HG03196 (cell line): ENCODE results near the gene VPS26A.

ENCODE experiments used
- ATAC-seq: cut with Tn5 transposase; IDR thresholded peaks from one replicate; pipeline ENCODE4 v1.9.1; 2021; ENCODE audit not compliant: unreplicated experiment

VPS26A gene

DNA sequence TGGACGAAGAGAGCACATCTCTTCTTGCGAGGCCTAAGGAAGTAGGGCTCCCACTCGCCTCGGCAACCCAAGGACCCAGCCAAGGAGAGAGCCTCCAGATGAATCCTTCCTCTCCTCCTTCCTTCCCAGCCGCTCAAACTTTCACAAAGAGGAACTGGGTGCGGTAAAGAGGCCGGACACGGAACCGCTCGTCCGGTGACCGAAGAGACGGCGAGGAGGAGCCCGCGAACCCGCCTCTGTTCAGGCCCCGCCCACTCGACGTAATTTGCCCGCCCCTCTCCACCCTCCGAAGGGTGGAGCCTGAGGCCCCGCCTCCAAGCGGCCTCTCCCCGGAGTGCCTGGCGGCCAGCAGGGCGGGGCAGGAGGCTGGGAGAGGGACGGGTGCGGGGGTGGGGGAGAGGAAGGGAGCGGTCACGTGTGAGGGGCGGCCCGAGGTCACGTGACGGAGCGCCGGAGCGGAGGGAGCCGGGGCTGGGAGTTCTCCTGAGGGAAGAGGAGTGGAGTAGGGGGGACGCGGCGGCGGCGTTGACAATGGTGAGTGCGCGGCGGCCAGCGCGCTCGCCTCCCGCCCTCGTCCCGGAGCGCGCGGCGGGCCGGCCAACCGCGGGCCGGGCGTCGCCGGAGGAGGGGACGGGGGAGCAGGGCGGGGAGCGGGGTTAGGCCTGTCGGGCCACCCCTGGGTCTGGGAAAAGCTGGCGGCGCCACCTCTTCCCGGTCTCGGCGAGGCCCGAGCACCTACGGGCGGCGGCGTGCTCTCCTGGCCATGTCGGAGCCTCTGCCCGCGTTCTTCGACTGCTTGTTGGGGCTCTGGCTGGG is at the start of gene VPS26A:
Gene VPS26A (plus strand): TSS at position 432 of the 816 bp plus-strand sequence. CDS start 100 bp downstream, at position 532.
- ATAC-seq, result peak; percentile 81

DNA sequence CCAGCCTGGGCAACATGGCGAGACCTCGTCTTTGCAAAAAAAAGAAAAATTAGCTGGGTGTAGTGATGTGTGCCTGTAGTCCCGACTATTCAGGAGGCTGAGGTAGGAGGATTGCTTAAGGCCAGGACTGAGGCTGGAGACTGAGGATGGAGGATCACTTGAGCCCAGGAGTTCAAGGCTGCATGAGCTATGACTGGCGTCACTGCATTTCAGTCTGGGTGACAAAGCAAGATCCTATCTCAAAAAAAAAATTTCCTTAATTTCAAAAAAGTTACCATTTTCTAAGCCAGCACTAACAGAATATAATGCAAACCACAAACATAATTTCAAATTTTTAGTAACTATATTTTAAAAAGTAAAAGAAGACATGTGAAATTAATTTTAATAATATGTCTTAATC is 49.4 kb upstream of the VPS26A start:
- no peak for ATAC-seq

DNA sequence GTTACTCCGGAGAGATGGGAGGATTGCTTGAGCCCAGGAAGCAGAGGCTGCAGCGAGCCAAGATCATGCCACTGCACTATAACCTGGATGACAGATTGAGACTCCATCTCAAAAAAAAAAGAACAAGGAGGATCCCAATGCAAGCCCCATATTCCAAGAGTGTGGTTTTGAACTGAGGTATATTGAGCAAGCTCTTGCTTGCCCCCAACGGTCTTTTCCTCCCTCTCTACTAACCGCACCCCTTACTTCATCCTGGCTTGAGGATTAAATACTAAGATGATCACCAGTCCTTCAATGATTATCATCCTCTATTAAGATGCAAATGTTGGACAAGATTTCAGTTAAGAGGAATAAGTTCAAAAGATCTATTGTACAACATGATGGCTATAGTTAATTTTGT is 48.5 kb upstream of the VPS26A start:
- ATAC-seq, result no peak

DNA sequence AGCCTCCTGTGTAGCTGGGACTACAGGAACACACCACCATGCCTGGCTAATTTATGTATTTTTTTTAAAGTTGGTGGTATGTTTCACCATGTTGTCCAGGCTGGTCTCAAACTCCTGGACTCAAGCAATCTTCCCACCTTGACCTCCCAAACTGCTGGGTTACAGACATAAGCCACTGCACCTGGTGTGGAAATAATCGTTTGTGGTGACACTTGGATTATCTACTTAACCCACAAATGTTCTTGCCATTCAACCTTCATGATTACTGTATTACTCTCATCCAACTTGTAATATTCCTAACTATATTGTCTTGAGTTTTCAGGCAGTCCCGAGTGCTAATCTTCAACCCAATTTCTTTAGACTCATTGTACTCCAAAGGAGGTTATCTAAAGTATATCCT is 45.7 kb upstream of the VPS26A start:
- no peak for ATAC-seq

DNA sequence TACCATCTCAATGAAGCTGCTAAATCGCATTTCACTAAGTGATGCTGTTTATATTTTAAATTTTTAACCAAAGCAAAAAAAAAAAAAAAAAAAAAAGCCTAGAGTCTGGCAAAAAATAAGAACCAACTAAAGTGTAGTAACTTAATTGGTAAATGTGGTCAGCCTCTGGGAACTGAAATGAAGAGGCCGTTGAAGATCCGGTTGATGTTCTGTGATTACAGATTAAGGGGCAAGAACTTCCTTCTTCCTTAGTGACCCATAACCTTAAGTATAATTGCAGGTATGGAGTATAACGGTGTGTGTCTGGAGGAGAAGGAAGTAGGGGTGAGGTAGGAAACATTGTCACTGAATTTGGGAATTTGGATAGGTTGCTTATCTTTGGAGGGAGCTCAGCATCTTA is 43.8 kb upstream of the VPS26A start:
- no peak for ATAC-seq

DNA sequence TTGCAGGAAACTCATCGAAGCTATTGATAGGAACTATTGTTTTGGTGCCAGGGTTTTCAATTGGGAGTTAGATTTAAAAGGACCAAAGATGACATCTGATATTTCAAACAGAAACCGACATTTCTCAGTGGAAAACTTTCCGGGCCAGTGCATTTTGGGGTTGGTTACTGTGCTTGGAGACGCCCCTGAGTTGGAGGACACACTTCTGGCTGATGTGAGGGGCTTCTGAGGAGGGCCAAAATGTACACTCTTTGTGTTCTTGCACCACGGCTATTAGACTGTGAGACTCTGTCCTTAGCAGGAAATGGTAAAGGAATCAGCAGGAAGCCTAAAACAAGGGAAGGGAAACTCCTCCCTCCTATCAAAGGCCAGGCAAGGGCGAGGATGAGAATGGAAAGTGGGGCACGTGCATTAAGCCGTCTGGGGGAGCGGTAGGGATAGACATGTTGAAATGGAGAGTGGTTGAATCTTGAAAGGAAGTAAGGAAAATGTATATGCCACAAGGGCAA is 37.9 kb upstream of the VPS26A start:
- no peak for ATAC-seq

DNA sequence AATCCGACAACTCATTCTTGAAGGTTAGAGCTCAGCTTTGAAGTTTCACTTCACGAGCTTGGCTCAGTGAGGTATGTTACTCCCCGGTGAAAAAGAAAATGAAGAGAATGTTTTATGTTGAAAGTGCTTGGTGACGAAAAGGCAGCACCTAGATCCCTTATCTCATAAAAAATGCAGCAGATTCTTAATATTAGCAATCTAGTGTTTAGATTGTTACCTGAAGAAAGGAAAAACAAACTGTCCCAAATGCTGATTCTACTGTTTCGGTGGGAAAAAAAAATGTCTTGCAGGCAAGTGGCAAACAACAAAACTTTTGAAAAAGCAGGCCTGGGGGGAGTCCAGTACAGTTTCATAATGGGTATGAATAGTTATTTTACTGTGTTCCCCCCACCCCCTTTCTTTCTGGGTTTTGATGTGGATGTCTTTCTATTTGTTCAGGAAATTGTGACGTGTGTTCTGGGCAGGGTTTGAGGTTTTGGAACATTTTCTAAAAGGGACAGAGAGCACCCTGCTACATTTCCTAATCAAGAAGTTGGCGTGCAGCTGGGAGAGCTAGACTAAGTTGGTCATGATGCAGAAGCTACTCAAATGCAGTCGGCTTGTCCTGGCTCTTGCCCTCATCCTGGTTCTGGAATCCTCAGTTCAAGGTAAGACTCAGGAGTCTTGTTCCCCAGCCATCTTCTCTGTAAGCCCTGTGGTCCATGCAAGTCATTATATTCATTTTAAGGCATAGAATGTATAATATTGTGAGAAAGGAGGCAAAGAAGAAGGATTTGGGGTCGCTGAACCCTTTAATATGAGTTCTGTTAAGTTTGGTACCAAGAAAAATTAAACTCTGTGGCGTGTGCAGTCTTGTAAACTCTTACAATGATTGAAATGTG is 36.1 kb upstream of the VPS26A start, which contains the start of gene SRGN:
Gene SRGN (plus strand): TSS at position 514 of the 881 bp plus-strand sequence. CDS start 55 bp downstream, at position 569.
- ATAC-seq, result peak; percentile 55

DNA sequence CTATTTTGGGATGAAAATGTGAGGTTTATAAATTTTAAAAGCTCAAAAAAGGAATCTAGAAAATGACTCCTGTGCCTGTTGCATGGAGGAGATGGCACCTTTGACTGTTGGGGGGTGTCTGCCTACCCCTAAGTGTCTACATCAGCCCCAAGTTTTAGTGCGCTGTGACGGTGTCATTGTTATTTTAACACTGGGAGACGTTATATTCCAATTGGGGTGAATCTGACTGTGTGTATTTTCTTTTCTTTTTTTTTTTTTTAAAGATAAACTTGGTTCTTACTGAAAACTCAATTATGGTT is 35.6 kb upstream of the VPS26A start:
- ATAC-seq, result no peak

DNA sequence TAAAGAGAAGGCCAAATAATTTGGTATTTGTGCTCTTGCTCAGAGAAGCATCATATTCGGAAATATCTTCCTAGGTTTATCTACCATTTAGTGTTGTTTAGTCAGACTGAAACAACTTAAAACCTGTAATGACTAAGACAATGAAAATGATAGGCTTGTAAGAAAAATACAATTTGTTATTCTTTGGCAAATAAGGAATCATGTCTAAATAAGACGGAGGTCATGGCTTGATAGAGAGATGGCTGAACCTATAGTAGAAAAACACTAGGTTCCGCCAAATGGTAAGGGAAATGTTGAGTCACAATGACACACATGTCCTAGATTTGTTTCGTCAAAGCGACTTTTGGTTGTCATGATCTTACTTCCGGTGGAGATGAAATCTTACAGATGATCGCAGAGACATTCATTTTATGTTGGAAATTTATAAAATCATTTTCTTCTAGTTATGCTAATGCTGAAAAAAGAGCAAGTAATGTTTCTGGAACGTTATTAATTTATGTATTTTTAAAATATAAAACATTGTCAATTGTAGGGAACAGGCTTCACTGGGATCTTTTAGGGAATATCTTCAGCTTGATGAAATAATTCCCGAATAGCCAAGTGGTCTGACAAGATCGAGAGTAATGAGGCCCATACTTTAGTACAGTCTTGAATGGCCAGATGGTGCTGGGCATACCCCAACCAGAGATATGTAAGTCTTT is 35.0 kb upstream of the VPS26A start:
- ATAC-seq, result no peak

DNA sequence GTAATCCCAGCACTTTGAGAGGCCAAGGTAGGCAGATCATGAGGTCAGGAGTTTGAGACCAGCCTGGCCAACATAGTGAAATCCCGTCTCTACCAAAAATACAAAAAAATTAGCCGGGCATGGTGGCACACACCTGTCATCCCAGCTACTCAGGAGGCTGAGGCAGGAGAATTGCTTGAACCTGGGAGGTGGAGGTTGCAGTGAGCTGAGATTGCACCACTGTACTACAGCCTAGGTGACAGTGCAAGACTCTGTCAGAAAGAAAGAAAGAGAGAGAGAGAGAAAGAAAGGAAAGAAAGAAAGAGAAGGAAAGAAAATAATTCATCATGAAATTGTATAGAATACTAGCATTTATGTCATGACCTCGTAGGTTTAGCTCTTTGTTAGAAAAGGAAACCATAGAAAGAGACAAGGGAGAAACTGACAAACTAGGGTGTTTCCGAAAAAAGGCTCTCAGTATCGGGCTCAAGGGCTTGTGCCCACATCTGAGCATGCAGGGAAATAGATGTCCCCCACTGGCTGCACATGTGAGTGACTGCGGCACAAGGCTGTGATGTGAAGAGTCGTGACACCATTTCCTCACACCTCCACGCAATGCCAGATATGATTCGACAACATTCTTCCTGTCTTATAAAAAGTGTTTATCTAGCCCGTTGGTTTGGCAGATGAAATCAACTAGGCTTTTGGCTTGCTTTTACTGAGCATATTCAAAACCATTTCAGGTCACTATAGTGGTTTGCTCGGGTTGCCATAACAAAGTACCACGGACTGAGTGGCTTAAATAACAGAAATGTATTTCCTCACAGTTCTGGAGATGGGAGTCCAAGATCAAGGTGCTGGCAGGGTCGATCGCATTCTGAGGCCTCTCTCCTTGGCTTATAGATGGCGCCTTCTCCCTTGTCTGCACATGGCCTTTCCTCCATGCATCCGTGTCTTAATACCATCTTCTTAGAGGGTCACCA is 34.1 kb upstream of the VPS26A start:
- ATAC-seq, result peak; percentile 39

DNA sequence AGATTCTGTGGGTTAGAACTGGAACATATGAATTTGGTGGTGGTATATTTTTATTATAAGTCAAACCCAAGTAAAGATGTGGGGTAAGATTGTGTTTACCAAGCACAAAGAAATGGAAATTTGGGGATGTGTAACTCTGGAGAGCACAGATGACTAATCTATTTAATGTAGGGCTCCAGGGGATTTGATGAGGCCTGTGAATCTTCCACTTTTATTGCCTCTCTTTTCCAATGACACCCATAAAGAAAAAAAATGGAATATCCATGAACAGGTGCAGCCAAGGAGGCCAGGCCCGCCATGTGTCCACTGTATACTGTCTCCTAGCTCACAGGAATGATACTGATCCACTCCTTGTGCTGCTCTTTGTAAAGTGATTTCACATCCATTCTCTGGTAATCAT is 33.3 kb upstream of the VPS26A start:
- no peak for ATAC-seq

DNA sequence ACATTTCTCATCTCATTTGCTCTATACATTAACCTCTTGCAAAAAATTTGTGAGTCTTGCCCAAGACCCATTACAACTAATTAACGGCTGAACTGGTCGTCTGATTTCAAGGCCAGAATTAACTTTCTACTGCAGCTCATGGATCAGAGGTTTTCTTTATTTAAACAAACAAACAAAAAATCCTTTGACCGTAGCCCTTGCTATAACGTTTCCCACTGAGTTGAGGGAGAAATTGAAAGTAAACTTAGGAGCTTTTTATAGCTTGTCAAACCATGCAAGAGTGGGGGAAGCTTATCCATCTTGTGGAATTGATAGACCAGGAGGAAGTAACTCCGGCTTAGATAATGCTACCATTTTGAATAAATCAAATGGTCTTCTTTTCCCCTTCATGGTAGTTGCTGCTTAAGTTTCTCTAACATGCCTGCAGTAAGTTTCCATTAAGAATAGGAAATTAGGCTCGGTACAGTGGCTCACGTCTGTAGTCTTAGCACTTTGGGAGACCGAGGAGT is 32.8 kb upstream of the VPS26A start:
- ATAC-seq, result no peak

DNA sequence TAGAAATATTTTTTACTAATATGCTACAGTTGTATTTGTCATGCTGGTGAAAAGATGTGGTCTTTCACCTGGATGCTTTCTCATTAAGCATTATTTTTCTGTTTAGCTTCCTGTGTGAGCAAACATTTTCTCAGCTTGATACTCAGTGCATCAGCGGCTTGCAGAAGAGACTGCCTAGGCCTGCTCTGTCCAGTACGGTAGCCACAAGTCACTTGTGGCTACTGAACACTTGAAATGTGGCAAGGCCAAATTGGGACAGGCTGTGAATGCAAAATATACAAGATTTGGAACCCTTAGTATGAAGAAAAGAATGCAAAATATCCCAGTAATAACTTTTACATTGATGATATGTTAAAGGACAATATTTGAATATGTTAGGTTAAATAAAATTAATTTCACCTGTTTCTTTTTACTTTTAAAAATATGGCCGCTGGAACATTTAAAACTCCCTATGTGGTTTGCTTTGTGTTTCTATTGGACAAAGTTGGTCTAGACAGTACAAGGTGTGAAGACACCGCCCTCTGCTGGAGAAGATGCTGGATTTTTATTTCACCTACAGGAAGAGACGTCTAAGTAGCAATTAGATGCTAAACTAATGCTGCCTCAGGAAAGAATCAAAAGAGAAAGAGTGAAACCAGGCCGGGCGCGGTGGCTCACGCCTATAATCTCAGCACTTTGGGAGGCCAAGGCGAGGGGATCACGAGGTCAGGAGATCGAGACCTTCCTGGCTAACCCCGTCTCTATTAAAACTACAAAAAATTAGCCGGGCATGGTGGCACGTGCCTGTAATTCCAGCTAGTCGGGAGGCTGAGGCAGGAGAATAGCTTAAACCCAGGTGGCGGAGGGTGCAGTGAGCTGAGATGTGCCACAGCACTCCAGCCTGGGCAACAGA is 30.8 kb upstream of the VPS26A start:
- ATAC-seq, result no peak

DNA sequence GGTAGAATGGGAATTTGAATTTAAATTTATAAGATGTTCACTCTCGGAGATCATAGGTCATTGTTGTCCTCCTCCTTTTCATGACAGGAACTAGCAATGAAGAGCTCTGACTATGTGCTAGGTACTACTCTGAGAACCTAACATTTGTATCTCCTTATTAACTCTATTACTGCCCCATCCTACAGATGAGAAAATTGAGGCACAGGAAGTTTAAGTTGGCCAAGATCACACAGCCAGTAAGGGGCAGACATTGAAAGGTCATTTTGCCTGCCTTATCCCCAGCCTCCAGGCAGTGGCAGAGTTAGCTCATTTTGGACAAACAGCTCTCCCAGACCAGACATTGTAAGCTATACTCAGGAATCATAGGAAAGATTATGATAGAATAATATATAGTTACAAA is 30.0 kb upstream of the VPS26A start:
- no peak for ATAC-seq

DNA sequence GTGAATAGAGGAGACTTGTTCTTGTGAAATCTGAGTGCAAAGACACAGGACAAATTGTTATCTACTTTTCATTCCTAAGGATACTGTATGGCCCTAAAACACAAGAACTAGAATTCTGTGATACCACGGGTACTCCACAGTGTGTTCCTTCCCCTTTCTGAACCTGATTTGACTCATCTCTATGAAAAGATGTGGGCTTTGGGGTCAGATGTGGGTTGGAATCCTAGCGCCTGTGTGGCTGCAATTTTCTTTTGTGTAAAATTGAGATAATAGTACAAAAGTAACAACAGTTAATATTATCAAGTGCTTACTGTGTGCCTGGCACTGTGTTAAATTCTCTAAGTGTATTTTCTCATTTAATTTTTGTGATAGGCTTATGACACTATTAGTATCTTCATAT is 27.9 kb upstream of the VPS26A start:
- ATAC-seq, result no peak

DNA sequence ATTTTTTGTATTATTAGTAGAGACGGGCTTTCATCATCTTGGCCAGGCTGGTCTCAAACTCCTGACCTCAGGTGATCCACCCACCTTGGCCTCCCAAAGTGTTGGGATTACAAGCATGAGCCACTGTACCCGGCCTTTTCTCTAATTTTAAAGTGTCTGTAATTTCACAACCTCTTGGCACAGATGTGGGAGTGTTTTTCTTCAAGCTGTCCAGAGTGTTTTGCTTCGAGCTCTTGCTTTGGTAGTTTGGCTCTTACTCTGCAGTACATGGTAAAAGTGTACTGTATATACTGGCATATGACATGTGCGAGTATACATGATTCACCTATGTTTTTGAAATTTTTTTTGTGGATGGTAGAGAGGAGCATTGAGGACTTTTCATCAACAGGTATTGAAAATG is 26.2 kb upstream of the VPS26A start:
- no peak for ATAC-seq

DNA sequence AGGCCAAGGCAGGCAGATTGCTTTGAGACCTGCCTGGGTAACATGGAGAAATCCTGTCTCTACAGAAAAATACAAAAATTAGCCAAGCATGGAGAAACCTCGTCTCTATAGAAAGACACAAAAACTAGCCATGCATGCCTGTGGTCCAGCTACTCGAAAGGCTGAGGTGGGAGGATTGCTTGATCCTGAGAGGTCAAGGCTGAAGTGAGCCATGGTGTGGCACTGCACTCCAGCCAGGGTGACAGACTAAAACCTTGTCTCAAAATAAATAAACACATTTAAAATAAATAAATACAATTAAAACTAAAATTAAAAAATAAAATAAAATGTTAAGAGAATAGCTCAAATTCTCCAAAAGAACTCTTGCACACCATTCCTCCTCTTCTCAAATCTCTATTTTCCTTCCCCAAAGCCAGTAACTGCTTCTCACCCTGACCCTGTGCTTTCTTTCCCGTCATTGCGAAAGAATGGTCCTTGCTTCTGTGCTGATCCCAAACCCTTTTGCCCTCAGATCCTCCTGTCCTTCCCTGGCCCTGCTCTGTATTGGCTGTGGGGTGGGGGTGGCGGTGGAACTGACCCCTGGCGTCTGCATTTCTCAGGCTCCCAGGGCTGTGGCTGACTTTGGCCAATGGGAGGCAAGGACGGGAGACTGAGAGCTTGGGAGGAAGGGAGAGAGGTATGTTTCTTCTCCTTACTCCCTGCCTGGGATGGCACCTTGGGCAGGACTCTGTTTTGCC is 23.7 kb upstream of the VPS26A start:
- ATAC-seq, result no peak

DNA sequence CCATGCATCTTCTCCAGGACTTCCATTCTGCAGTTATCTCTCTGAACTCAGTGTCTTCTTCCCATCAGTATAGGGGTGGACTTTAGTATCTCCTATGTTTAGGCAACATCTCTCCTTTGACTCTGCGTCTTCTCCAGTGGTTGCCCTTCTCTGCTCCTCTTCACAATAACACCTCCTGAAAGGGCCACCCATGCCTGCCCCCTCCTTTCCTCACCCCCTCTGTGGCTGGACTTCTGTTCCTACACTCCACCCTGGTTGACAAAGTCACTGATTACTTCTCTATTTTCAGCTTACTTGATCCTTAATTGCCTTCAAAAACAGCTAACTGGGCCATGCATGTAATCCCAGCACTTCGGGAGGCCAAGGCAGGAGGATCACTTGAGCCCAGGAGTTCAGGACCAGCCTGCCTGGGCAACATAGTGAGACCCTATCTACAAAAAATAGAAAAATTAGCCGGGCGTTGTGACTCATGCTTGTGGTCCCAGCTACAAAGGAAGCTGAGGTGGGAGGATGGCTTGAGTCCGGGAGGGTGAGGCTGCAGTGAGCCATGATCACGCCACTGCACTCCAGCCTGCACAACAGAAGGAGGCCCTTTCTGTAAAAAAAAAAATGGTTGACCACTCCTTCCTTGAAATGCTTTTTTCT is 22.4 kb upstream of the VPS26A start:
- no peak for ATAC-seq
